WERI-Rb-1 (cell line): ENCODE data around the gene YKT6.
A peak's percentile ranks its signal among the peaks of the same experiment; 100 is the strongest.

Source experiments
- DNase-seq: peaks from one replicate; pipeline ENCODE4 v3.0.0-alpha.2; 2020
- H3K27ac ChIP-seq: fragments of 250-450 bp; sonication (Bioruptor Pico); 2 replicates; pipeline ENCODE4 v1.5.1; 2020; ENCODE audit warnings: mild to moderate bottlenecking, moderate library complexity
- H3K27me3 ChIP-seq: fragments of 250-450 bp; sonication (Bioruptor Pico); 2 replicates; pipeline ENCODE4 v1.5.1; 2021; ENCODE audit warnings: mild to moderate bottlenecking, low read depth, moderate library complexity; ENCODE audit not compliant: insufficient read depth, severe bottlenecking
- H3K36me3 ChIP-seq: fragments of 250-450 bp; sonication (Bioruptor Pico); 2 replicates; pipeline ENCODE4 v1.5.1; 2020; ENCODE audit warnings: mild to moderate bottlenecking, moderate library complexity
- H3K4me3 ChIP-seq: 2 replicates; pipeline ENCODE4 v1.5.1; 2011; ENCODE audit warnings: low read depth, mild to moderate bottlenecking, control low read depth, low read length
- H3K9me3 ChIP-seq: fragments of 250-450 bp; sonication (Bioruptor Pico); 2 replicates; pipeline ENCODE4 v1.5.1; 2021; ENCODE audit warnings: mild to moderate bottlenecking, moderate library complexity; ENCODE audit not compliant: severe bottlenecking
- CTCF ChIP-seq: IDR thresholded peaks from 2 replicates; pipeline ENCODE4 v1.5.1; 2011; ENCODE audit warnings: low read depth, mild to moderate bottlenecking, control low read depth, inconsistent platforms, low read length

YKT6 gene

GRCh38 chr7:44258865-44259546 is 58.2 kb downstream of the YKT6 start:
- Histone ChIP-seq H3K36me3 (no peaks in the 10 kb centered on the region), H3K9me3 (no peaks in the 10 kb centered on the region), H3K4me3 (no peak overlapping the region), H3K27ac (peak overlapping the region; percentile 65), H3K27me3 (no peaks in the 10 kb centered on the region)
- TF ChIP-seq CTCF: no peak
- no peak for DNase-seq

- H3K27ac ChIP-seq: peak overlapping the region; percentile 65; the same call in 1 of the 2 replicates
These were observed 59.0 kb downstream of the YKT6 start for GRCh38 chr7:44259547-44260457.

DNA sequence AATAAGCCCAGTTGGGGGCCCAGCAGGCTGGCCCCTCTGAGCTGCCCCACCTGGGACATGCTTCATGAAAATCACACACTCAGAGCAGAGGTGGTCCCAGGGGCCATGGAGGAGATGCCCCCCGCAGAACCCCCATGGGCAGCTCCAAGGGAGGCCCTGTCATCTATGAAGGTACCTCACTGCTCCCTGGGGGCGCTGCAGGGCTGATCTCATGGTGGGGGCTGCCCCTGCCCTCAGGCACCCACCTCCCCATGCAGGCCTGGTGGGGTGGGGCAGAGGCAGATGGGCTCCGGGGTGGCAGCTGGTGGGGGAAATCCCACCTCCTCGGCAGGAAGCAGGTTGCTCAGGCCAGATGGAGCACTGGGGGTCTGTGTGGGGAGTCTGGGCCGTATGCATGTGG is 60.5 kb downstream of the YKT6 start:
- Histone ChIP-seq H3K27me3 (no peaks in the 10 kb centered on the region), H3K27ac (peak overlapping the region; percentile 84), H3K4me3 (no peak overlapping the region), H3K9me3 (no peaks in the 10 kb centered on the region), H3K36me3 (no peaks in the 10 kb centered on the region)
- TF ChIP-seq CTCF: peak; percentile 50; the same call in 1 of the 2 replicates
- DNase-seq: peak; percentile 81

More at GRCh38 chr7:44259547-44260457, 59.0 kb downstream of the YKT6 start:
- DNase-seq: no peak
- Histone ChIP-seq H3K27me3 (no peaks in the 10 kb centered on the region), H3K9me3 (no peaks in the 10 kb centered on the region), H3K4me3 (no peak overlapping the region), H3K36me3 (no peaks in the 10 kb centered on the region)
- TF ChIP-seq CTCF: no peak

DNA sequence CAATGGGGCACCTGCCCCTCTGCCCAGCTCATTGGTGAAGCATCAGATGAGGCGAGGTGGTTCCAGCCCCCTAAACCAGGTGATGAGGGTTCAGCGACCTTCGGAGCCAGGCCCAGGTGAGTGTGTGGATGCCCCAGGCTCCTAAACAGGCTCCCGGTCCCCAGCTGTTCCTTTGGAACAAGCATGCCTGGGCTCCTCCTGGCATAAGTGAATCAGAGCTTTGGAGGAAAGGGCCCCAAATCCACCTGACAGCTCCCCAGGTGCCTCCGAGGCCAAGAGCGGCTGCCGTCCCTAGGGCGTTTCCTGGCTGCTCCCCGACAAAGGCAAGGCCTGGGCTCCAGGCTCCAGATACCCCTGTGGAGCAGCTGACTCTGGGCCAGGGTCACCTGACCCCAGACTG is 61.3 kb downstream of the YKT6 start:
- TF ChIP-seq CTCF: no peak
- Histone ChIP-seq H3K27me3 (no peaks in the 10 kb centered on the region), H3K36me3 (no peaks in the 10 kb centered on the region), H3K27ac (peak overlapping the region; percentile 84), H3K9me3 (no peaks in the 10 kb centered on the region), H3K4me3 (no peak overlapping the region)
- no peak for DNase-seq

DNA sequence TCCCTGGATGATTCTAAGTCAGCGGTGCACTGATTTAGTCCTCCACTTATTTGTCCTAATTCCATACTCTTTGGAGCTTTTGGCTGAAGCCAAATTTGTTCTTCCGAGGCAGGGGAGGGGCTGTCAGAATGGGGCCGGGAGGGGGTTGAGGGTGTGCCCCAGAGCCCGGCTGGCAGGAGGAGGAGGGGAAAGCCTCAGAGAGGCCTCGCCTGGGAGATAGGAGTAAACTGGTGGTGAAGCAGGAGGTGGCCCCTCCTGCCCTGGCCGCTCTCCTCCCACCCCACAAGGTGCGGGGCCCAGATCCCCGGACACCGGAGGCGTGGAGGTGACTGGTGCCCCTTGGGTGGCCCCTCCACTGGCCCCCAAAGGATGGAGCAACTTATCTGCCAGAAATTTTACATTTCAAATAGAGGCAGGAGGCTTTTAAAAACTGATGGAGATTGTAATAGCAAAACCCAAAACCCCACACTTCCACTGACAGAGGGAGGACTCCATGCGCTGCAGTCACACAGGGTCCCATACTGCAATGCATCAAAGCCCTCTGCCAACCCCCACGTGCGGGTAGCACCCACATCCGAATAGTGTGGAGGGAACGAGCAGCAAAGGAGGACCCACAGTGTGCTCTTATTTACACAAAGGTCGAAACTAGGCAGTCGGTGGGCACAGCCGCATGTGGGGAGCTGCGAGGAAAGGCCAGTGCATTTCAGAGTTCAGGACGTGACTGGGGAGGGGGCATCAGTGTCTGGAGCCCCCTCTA is 62.7 kb downstream of the YKT6 start:
- no peaks in the 10 kb centered on the region for H3K27me3 ChIP-seq
- no peak overlapping the region for H3K4me3 ChIP-seq
- DNase-seq: no peak
- H3K36me3 ChIP-seq: no peaks in the 10 kb centered on the region
- peak overlapping the region; percentile 49 for H3K27ac ChIP-seq
- TF ChIP-seq CTCF: no peak
- no peaks in the 10 kb centered on the region for H3K9me3 ChIP-seq
